KMS-11 (cell line): ENCODE results near the gene MID1.

Experiments
- H2AFZ ChIP-seq: fragments of 200-600 bp; sonication (generic); 2 replicates; pipeline ENCODE4 v1.6.1; 2016; ENCODE audit warnings: antibody characterized with exemption, mixed run types, low read depth
- H3K27ac ChIP-seq: fragments of 200-600 bp; sonication (generic); 2 replicates; pipeline ENCODE4 v1.6.1; 2016; ENCODE audit warnings: mild to moderate bottlenecking, mixed run types
- H3K27me3 ChIP-seq: fragments of 200-600 bp; sonication (generic); 2 replicates; pipeline ENCODE4 v1.6.1; 2017; ENCODE audit warnings: mild to moderate bottlenecking, low read depth, mixed run types, moderate library complexity; ENCODE audit not compliant: insufficient read depth
- H3K36me3 ChIP-seq: fragments of 200-600 bp; sonication (generic); 2 replicates; pipeline ENCODE4 v1.6.1; 2017; ENCODE audit warnings: mild to moderate bottlenecking, mixed run types; ENCODE audit not compliant: insufficient read depth
- H3K4me1 ChIP-seq: fragments of 200-600 bp; sonication (generic); 2 replicates; pipeline ENCODE4 v1.6.1; 2016; ENCODE audit warnings: mild to moderate bottlenecking, low read depth, mixed run types; ENCODE audit not compliant: poor library complexity, severe bottlenecking
- H3K4me2 ChIP-seq: fragments of 200-600 bp; sonication (generic); 2 replicates; pipeline ENCODE4 v1.7.0; 2016; ENCODE audit warnings: mild to moderate bottlenecking, mixed run types
- H3K4me3 ChIP-seq: fragments of 200-600 bp; sonication (generic); IDR thresholded peaks from 2 replicates; pipeline ENCODE4 v1.6.1; 2017; ENCODE audit warnings: low read depth, low read length, mixed read lengths; ENCODE audit not compliant: insufficient read depth
- H3K79me2 ChIP-seq: fragments of 200-600 bp; sonication (generic); 2 replicates; pipeline ENCODE4 v1.6.1; 2016; ENCODE audit warnings: low read depth, mixed run types; ENCODE audit not compliant: insufficient read depth
- H3K9ac ChIP-seq: fragments of 200-600 bp; sonication (generic); 2 replicates; pipeline ENCODE4 v1.6.1; 2016; ENCODE audit warnings: mild to moderate bottlenecking, mixed run types
- H4K20me1 ChIP-seq: fragments of 200-600 bp; sonication (generic); 2 replicates; pipeline ENCODE4 v1.6.1; 2016; ENCODE audit warnings: mild to moderate bottlenecking, mixed run types; ENCODE audit not compliant: insufficient read depth
- CTCF ChIP-seq: fragments of 200-600 bp; sonication (generic); conservative IDR thresholded peaks from 2 replicates; pipeline ENCODE4 v1.6.1; 2017; ENCODE audit warnings: low read depth, mild to moderate bottlenecking, antibody characterized with exemption, low read length, moderate library complexity, mixed read lengths

Gene MID1

GRCh38 chrX:10554612-10555270, 65.6 kb downstream of the MID1 start:
- no peaks in the 10 kb centered on the region for H3K36me3 ChIP-seq
- no peak overlapping the region for H3K4me3 ChIP-seq
- H3K27ac ChIP-seq = no peak overlapping the region
- no peaks in the 10 kb centered on the region for H4K20me1 ChIP-seq
- H2AFZ ChIP-seq = no peak overlapping the region
- H3K27me3 ChIP-seq = no peaks in the 10 kb centered on the region
- no peaks in the 10 kb centered on the region for H3K4me1 ChIP-seq
- no peak for TF ChIP-seq CTCF
- no peak overlapping the region for H3K9ac ChIP-seq
- H3K79me2 ChIP-seq = no peaks in the 10 kb centered on the region
- H3K4me2 ChIP-seq = no peak overlapping the region

DNA sequence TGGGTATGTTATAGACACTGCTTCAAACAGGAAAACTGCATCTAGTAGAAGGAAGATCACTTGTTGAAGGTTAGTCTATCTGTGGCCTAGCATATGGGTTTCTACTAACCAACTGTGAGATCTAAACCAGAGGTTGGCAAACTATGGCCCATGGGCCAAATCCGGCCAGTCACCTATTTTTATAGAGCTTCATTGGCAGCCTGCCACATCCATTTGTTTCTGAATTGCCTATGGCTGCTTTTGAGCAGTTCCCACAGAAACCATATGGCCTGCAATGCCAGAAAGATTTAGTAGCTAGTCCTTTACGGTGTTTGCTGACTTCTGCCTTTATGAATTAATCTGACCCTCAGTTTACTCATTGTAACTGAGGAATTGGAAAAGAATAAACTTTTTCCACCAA, 71.1 kb downstream of the MID1 start:
- H3K4me2 ChIP-seq = no peak overlapping the region
- TF ChIP-seq CTCF = no peak

GRCh38 chrX:10548688-10549087, 71.7 kb downstream of the MID1 start:
- H4K20me1 ChIP-seq = no peaks in the 10 kb centered on the region
- no peak overlapping the region for H3K27ac ChIP-seq
- no peak overlapping the region for H3K4me2 ChIP-seq
- no peaks in the 10 kb centered on the region for H3K27me3 ChIP-seq
- H3K4me3 ChIP-seq = no peak overlapping the region
- H3K4me1 ChIP-seq = no peaks in the 10 kb centered on the region
- no peak for TF ChIP-seq CTCF
- H3K36me3 ChIP-seq = no peaks in the 10 kb centered on the region
- no peaks in the 10 kb centered on the region for H3K79me2 ChIP-seq
- H3K9ac ChIP-seq = no peak overlapping the region
- H2AFZ ChIP-seq = no peak overlapping the region

More for the DNA sequence above, 71.1 kb downstream of the MID1 start:
- Histone ChIP-seq H3K79me2 (no peaks in the 10 kb centered on the region), H3K4me1 (no peaks in the 10 kb centered on the region), H2AFZ (no peak overlapping the region), H3K4me3 (no peak overlapping the region), H3K27me3 (no peaks in the 10 kb centered on the region), H4K20me1 (no peaks in the 10 kb centered on the region), H3K9ac (no peak overlapping the region), H3K27ac (no peak overlapping the region), H3K36me3 (no peaks in the 10 kb centered on the region)

GRCh38 chrX:10545882-10546281, 74.5 kb downstream of the MID1 start:
- no peak overlapping the region for H3K4me3 ChIP-seq
- no peak overlapping the region for H3K9ac ChIP-seq
- no peaks in the 10 kb centered on the region for H3K27me3 ChIP-seq
- H4K20me1 ChIP-seq = no peaks in the 10 kb centered on the region
- no peaks in the 10 kb centered on the region for H3K36me3 ChIP-seq
- TF ChIP-seq CTCF = no peak
- no peaks in the 10 kb centered on the region for H3K79me2 ChIP-seq
- H3K27ac ChIP-seq = no peak overlapping the region
- H3K4me2 ChIP-seq = no peak overlapping the region
- H2AFZ ChIP-seq = no peak overlapping the region
- no peaks in the 10 kb centered on the region for H3K4me1 ChIP-seq
